ENCODE measurements around the gene LMO7. TPM values are rescaled to one million over a fixed set of nuclear protein-coding genes. Genes with fewer than 3 reads are reported as not detected.

LMO7 gene
- total RNA-seq, 4 donors from 2014 or later: 60.5 to 108 (median 75.6) TPM

DNA sequence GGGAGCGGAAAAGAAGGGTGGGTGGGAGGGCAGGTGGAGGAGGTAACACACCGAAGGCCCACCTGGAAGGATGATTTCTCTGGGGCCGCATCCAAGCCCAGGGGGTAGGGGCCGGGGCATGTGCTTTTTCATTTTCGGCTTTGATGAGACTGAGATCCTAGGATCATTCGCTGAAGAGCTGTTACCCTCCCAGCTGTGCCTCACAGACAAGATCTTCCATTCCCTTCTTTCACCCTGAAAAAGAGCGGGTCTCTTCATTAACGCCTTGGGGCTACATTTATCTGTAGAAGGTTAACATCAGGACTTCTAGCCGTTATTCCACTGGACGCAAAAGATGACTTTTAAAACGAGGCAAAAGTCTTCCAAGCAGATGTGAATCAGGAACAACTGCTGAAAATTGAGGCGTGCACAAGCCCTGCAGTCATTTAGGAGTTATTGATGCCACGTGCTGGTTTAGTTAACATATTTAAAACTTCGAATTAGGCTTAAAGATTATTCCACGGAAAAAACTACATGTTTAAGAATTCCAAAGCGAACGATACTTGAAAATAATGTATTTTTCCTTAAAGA lies 1.1 kb downstream of the LMO7 start:
- WGBS, 2 donors: 7 to 16% methylated on average over 17 of the region's 17 CpGs
- DNase-seq (ENCODE audit: low spot score in 2 of 2): no peak
- intact Hi-C loops (cut with DNase I; ENCODE audit: low total_unique reads): no loop called here
- H3K4me3 ChIP-seq (ENCODE audit: low read depth, poor library complexity, severe bottlenecking): peak overlapping the region; percentile 7
- TF ChIP-seq POLR2A (IDR thresholded peaks at IDR 0.05): no peak
- no peak for TF ChIP-seq CTCF (IDR thresholded peaks at IDR 0.05)

DNA sequence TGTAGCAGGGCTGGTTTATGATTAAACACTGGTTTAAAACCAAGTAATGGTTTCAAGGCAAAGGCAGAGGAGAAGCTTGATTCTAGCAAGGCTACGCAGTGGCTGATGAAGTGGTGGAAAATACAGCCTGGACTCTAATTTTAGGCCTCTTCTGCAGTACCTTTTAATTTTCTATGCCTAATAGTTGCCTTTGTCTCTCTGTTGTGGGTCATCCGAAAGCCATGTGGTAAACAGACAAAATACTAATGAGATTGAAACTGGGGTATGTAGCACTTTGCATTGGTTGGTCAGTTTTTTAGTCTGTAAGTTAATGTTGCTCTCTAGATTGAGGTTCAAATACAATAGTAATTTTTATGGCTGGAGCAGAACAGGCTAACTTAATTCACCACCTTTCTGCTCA lies 3.3 kb downstream of the LMO7 start:
- DNase-seq (ENCODE audit: low spot score in 2 of 2): no peak
- H3K4me3 ChIP-seq (ENCODE audit: low read depth, poor library complexity, severe bottlenecking): no peak overlapping the region
- TF ChIP-seq CTCF (IDR thresholded peaks at IDR 0.05): no peak
- no peak for TF ChIP-seq POLR2A (IDR thresholded peaks at IDR 0.05)
- intact Hi-C loops (cut with DNase I; ENCODE audit: low total_unique reads): no loop called here
- WGBS, 2 donors: 99% methylated on average over 2 of the region's 2 CpGs

DNA sequence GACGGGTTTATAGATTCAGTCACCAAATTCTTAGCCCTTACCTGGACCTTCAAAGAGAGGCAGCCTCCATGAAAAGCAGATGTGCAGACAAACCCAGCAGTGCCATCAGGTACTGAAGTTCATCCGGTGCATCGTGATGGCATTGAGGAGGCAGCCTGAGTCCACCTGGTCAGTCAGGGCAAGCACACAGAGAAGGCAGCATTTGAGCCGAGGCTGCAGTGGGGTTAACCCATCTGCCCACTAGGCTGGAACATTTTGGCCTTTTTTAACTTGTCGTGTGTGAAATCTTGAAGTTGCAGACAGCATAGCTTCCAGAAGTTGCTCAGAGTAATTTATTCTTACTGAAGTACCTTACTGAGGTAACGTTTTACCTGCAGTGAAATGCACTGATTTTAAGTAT lies 4.9 kb downstream of the LMO7 start:
- WGBS, 2 donors: 93 to 95% methylated on average over 6 of the region's 6 CpGs
- DNase-seq (ENCODE audit: low spot score in 2 of 2): no peak
- intact Hi-C loops (cut with DNase I; ENCODE audit: low total_unique reads): no loop called here
- no peak overlapping the region for H3K4me3 ChIP-seq (ENCODE audit: low read depth, poor library complexity, severe bottlenecking)
- TF ChIP-seq POLR2A (IDR thresholded peaks at IDR 0.05): no peak
- TF ChIP-seq CTCF (IDR thresholded peaks at IDR 0.05): no peak

DNA sequence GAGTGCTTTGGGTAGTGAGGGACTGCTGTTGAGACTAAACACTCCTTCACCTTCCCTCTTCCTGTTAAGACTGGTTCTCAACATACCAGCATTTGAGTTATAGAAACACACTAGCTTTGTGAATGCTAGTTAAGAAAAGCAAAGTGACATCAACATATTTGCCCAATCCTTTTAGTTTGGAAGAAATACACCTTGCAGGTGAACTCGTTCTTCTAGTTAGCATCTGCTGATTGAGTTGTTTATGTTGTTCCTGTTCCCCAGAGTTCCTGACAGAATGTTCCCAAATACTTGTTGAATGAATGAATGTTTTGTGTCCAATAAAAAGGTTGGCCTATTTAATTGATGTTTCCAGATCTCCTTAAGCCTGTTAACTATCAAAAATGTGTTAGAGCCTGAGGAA lies 7.1 kb downstream of the LMO7 start:
- 51 to 57% methylated on average over 1 of the region's 1 CpG for WGBS, 2 donors
- TF ChIP-seq POLR2A (IDR thresholded peaks at IDR 0.05): no peak
- no peak for TF ChIP-seq CTCF (IDR thresholded peaks at IDR 0.05)
- intact Hi-C loops (cut with DNase I; ENCODE audit: low total_unique reads): no loop called here
- no peak overlapping the region for H3K4me3 ChIP-seq (ENCODE audit: low read depth, poor library complexity, severe bottlenecking)
- DNase-seq (ENCODE audit: low spot score in 2 of 2): no peak

DNA sequence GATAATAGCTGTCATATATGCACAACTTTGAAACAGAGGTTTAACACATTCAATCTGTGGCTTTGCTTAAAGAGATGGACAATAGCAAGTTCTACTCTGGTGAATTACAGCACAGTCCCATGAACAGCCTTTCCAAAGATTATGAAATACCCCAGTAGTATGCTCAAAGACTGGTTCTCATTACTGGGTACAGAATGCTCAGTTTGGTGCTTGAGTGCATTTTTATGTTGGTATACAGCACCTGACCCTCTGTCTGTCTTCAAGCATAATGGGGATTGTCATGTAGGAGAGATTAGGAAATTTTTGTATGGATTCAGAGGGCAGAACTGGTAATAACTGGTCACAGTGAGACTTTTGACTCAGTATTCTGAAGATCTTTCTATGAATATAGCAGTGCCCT lies 7.6 kb downstream of the LMO7 start:
- intact Hi-C loops (cut with DNase I; ENCODE audit: low total_unique reads): no loop called here
- no peak for TF ChIP-seq CTCF (IDR thresholded peaks at IDR 0.05)
- no peak for TF ChIP-seq POLR2A (IDR thresholded peaks at IDR 0.05)

DNA sequence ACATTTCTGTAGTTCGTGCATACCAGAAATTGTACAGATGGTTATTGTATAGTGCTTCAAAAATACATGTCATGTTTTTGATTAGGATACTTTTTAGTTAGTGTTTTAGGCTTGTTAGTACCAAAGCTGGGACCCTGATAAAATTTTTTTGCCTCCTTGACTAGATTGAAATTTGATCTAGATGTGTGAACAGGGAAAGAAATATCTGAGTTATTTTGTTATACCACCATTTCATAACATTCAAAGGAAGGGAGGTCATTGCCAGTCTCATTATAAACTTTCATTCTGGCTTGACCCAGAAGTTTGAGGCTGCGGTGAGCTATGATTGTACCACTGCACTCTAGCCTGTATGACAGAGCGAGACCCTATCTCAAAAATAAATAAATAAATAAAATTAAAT lies 9.0 kb downstream of the LMO7 start:
- no peak for TF ChIP-seq POLR2A (IDR thresholded peaks at IDR 0.05)
- TF ChIP-seq CTCF (IDR thresholded peaks at IDR 0.05): no peak
- WGBS, 2 donors: 88 to 92% methylated on average over 3 of the region's 3 CpGs
- no peak for DNase-seq (ENCODE audit: low spot score in 2 of 2)
- intact Hi-C loops (cut with DNase I; ENCODE audit: low total_unique reads): no loop called here
- H3K4me3 ChIP-seq (ENCODE audit: low read depth, poor library complexity, severe bottlenecking): no peak overlapping the region

More for the DNA sequence above, 7.6 kb downstream of the LMO7 start:
- no peak overlapping the region for H3K4me3 ChIP-seq (ENCODE audit: low read depth, poor library complexity, severe bottlenecking)
- no peak for DNase-seq (ENCODE audit: low spot score in 2 of 2)
